K562 (cell line): Measurements from ENCODE around the gene UBE2J2. TPM values are rescaled to one million over a fixed set of nuclear protein-coding genes. Genes with fewer than 3 reads are reported as not detected.

Source experiments
- ARID1B ChIP-seq: fragments of 450-650 bp; IDR thresholded peaks from 2 replicates; pipeline ENCODE4 v1.6.1; 2016; ENCODE audit warnings: antibody characterized with exemption, mild to moderate bottlenecking, inconsistent platforms
- CREM ChIP-seq: IDR thresholded peaks from 2 replicates; pipeline ENCODE4 v1.6.1; 2014; ENCODE audit warnings: antibody characterized with exemption, low read depth
- ESRRA ChIP-seq: fragments of 450-650 bp; IDR thresholded peaks from 2 replicates; pipeline ENCODE4 v1.6.1; 2014; ENCODE audit warnings: low read depth, mild to moderate bottlenecking, moderate library complexity, borderline replicate concordance
- FOXK1 ChIP-seq: sonication (generic); formaldehyde crosslinking; IDR thresholded peaks from 2 replicates; pipeline ENCODE4 v1.8.0; 2022; ENCODE audit warnings: missing genetic modification reagents, mild to moderate bottlenecking, borderline replicate concordance
- JUND ChIP-seq, 2 experiments: IDR thresholded peaks; 2 replicates in 1 of 2; 3 replicates in 1 of 2; pipeline ENCODE4 v1.6.1; 2011; ENCODE audit warnings: borderline replicate concordance in 2 of 2, low read depth in 2 of 2, low read length in 2 of 2, improper control_type of control experiment in 1 of 2, missing biosample characterization in 1 of 2, missing genetic modification characterization in 1 of 2, missing genetic modification reagents in 1 of 2
- KLF13 ChIP-seq: fragments of 450-650 bp; IDR thresholded peaks from 2 replicates; pipeline ENCODE4 v1.6.1; 2016; ENCODE audit warnings: missing genetic modification characterization, low read depth, mild to moderate bottlenecking, missing compliant biosample characterization, moderate library complexity, borderline replicate concordance
- MAFF ChIP-seq: IDR thresholded peaks from 2 replicates; pipeline ENCODE4 v1.6.1; 2012; ENCODE audit warnings: low read length, improper control_type of control experiment
- MAFG ChIP-seq: fragments of 450-650 bp; conservative IDR thresholded peaks from 2 replicates; pipeline ENCODE4 v1.6.1; 2016; ENCODE audit warnings: missing genetic modification characterization, missing compliant biosample characterization
- NCOA1 ChIP-seq: fragments of 450-650 bp; IDR thresholded peaks from 2 replicates; pipeline ENCODE4 v1.6.1; 2016; ENCODE audit warnings: low read depth
- PHF8 ChIP-seq: fragments of 200-600 bp; sonication (generic); IDR thresholded peaks from 2 replicates; pipeline ENCODE4 v1.6.1; 2012; ENCODE audit warnings: mixed run types, mild to moderate bottlenecking, inconsistent platforms, low read length, moderate library complexity, borderline replicate concordance
- POLR2G ChIP-seq: fragments of 200-400 bp; formaldehyde crosslinking; IDR thresholded peaks from 2 replicates; pipeline ENCODE4 v1.6.1; 2017; ENCODE audit warnings: low read depth, mild to moderate bottlenecking, antibody characterized with exemption, low read length, moderate library complexity
- RUNX1 ChIP-seq: sonication (generic); IDR thresholded peaks from 2 replicates; pipeline ENCODE4 v1.6.1; 2016; ENCODE audit warnings: antibody characterized with exemption, low read depth
- SP1 ChIP-seq: sonication (generic); formaldehyde crosslinking; IDR thresholded peaks from 2 replicates; pipeline ENCODE4 v1.8.1; 2022; ENCODE audit warnings: mild to moderate bottlenecking, missing genetic modification reagents
- TAF15 ChIP-seq: fragments of 200-400 bp; formaldehyde crosslinking; IDR thresholded peaks from 2 replicates; pipeline ENCODE4 v1.6.1; 2017; ENCODE audit warnings: mild to moderate bottlenecking, low read depth, low read length, moderate library complexity
- TEAD2 ChIP-seq: fragments of 450-650 bp; IDR thresholded peaks from 2 replicates; pipeline ENCODE4 v1.6.1; 2016; ENCODE audit warnings: missing genetic modification characterization, control low read depth, missing compliant biosample characterization
- ZNF133 ChIP-seq: fragments of 250-450 bp; sonication (Bioruptor Pico); IDR thresholded peaks from 2 replicates; pipeline ENCODE4 v1.4.0; 2020; ENCODE audit warnings: mild to moderate bottlenecking
- polyA plus RNA-seq, 8 experiments: library from polyadenylated mRNA; depleted of rRNA in 4 of 8; stranded (reverse) in 5 of 8; unstranded in 3 of 8; fragments of >200 nt; fragmentation: Nextera tagmentation in 2 of 8; fragmentation: Illumina TruSeq in 1 of 8; extraction: Ambion mirVana in 2 of 8; extraction: Trizol in 1 of 8; gene quantifications; 2 replicates each; pipeline versions ENCODE4 v1.2.1 to v1.2.3, GENCODE V29; 2011 to 2014; ENCODE audit warnings: inconsistent platforms in 1 of 8, missing spikeins in 1 of 8
- total RNA-seq, 7 experiments: library from RNA; depleted of rRNA in 6 of 7; stranded (reverse); fragments of >200 nt in 6 of 7; fragmentation: Illumina TruSeq in 2 of 7; extraction: Trizol in 2 of 7; gene quantifications; 2 replicates each; pipeline versions ENCODE4 v1.2.1 to v1.2.3, GENCODE V29; 2011 to 2021; ENCODE audit warnings: low replicate concordance in 1 of 7
- TF ChIP-seq, protein P1 (sequence below): IDR thresholded peaks from 3 replicates; pipeline ENCODE4 v1.6.1; 2011; ENCODE audit warnings: borderline replicate concordance, mild to moderate bottlenecking, moderate library complexity; ENCODE audit not compliant: insufficient read length; ENCODE audit errors: extremely low read depth
- TF ChIP-seq, protein P2 (sequence below): fragments of 450-650 bp; formaldehyde crosslinking; IDR thresholded peaks from 2 replicates; pipeline ENCODE4 v1.4.0; 2020; ENCODE audit warnings: mild to moderate bottlenecking, mixed read lengths
- TF ChIP-seq, protein P3 (sequence below): sonication (generic); formaldehyde crosslinking; IDR thresholded peaks from 2 replicates; pipeline ENCODE4 v1.8.1; 2023; ENCODE audit warnings: mild to moderate bottlenecking, missing genetic modification reagents
- TF ChIP-seq, protein P4 (sequence below): fragments of 250-450 bp; sonication (Bioruptor Pico); IDR thresholded peaks from 2 replicates; pipeline ENCODE4 v1.5.0; 2021

The UBE2J2 gene
- total and polyA plus RNA-seq, 9 of the 15 experiments (the other 6 are each of a cell fraction or from before 2014, with no cell fraction given) = 0.93 to 112 (median 75.5) TPM

DNA sequence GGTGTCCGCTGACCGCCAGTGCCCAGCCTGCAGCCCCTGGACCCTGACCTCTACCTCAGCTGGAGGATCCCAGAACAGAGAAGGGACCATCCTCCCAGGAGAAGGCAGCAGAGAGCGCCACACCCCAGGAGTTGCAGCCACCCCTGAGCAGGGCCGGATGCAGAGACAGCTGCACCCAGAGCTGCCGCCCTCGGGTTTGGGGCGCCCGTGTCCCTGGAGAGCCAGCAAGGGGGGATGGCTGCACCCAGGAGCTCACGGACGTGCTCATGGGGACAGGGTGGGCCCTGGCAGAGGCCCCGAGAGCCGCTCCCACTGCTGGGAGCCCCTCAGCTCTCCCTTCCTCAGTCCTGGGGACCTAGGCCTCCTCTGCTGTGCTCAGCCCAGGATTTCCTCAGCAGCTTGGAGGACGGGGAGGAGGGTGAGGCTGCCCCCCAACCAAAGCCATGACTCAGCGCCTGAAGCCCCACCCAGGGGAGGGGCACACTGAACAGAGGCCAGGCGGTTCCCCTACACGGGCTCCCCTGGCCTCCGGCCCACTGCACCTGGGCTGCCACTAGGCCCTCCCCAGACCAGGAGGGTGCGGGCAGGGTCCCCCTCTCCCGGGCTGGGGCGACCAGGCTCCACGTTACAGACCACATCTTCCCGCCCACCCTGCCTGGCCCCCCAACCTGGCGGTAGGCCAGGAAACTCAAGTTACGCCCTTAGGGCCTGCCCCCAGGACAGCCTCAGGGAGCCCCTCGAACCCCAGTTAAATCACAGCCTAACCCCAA lies 31.8 kb upstream of the UBE2J2 start (continued):
- TF ChIP-seq, protein P1, sequence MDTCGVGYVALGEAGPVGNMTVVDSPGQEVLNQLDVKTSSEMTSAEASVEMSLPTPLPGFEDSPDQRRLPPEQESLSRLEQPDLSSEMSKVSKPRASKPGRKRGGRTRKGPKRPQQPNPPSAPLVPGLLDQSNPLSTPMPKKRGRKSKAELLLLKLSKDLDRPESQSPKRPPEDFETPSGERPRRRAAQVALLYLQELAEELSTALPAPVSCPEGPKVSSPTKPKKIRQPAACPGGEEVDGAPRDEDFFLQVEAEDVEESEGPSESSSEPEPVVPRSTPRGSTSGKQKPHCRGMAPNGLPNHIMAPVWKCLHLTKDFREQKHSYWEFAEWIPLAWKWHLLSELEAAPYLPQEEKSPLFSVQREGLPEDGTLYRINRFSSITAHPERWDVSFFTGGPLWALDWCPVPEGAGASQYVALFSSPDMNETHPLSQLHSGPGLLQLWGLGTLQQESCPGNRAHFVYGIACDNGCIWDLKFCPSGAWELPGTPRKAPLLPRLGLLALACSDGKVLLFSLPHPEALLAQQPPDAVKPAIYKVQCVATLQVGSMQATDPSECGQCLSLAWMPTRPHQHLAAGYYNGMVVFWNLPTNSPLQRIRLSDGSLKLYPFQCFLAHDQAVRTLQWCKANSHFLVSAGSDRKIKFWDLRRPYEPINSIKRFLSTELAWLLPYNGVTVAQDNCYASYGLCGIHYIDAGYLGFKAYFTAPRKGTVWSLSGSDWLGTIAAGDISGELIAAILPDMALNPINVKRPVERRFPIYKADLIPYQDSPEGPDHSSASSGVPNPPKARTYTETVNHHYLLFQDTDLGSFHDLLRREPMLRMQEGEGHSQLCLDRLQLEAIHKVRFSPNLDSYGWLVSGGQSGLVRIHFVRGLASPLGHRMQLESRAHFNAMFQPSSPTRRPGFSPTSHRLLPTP = no peak
- TF ChIP-seq KLF13 (tag) (no peak), CREM (0 out of 2 replicates have a peak, but pooled peaks have one; percentile 7), TEAD2 (tag) (no peak), RUNX1 (no peak), ZNF133 (CRISPR knock-in tag) (no peak), TAF15 (no peak), MAFG (tag) (peak; percentile 82), POLR2G (peak; percentile 45; the same call in 1 of the 2 replicates), ARID1B (peak; percentile 65), NCOA1 (no peak), ESRRA (peak; percentile 17), FOXK1 (CRISPR knock-in tag) (no peak), PHF8 (peak; percentile 42; the same call in 1 of the 2 replicates), JUND (IDR thresholded peaks at IDR 0.05; ENCODE audit: borderline replicate concordance, low read depth, low read length) (peak; percentile 92), JUND (tag; IDR thresholded peaks at IDR 0.05; ENCODE audit: borderline replicate concordance, low read depth, low read length) (peak; percentile 79; the same call in 1 of the 3 replicates), MAFF (peak; percentile 56; the same call in 1 of the 2 replicates), SP1 (CRISPR knock-in tag) (peak; percentile 25; the same call in 1 of the 2 replicates)
- TF ChIP-seq, protein P2, sequence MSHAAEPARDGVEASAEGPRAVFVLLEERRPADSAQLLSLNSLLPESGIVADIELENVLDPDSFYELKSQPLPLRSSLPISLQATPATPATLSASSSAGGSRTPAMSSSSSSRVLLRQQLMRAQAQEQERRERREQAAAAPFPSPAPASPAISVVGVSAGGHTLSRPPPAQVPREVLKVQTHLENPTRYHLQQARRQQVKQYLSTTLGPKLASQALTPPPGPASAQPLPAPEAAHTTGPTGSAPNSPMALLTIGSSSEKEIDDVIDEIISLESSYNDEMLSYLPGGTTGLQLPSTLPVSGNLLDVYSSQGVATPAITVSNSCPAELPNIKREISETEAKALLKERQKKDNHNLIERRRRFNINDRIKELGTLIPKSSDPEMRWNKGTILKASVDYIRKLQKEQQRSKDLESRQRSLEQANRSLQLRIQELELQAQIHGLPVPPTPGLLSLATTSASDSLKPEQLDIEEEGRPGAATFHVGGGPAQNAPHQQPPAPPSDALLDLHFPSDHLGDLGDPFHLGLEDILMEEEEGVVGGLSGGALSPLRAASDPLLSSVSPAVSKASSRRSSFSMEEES (CRISPR knock-in tag) = no peak
- TF ChIP-seq, protein P3, sequence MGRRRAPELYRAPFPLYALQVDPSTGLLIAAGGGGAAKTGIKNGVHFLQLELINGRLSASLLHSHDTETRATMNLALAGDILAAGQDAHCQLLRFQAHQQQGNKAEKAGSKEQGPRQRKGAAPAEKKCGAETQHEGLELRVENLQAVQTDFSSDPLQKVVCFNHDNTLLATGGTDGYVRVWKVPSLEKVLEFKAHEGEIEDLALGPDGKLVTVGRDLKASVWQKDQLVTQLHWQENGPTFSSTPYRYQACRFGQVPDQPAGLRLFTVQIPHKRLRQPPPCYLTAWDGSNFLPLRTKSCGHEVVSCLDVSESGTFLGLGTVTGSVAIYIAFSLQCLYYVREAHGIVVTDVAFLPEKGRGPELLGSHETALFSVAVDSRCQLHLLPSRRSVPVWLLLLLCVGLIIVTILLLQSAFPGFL (CRISPR knock-in tag) = 0 out of 2 replicates have a peak, but pooled peaks have one; percentile 7
- TF ChIP-seq, protein P4, sequence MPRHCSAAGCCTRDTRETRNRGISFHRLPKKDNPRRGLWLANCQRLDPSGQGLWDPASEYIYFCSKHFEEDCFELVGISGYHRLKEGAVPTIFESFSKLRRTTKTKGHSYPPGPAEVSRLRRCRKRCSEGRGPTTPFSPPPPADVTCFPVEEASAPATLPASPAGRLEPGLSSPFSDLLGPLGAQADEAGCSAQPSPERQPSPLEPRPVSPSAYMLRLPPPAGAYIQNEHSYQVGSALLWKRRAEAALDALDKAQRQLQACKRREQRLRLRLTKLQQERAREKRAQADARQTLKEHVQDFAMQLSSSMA = no peak
